Brain microvascular endothelial cell (primary cell): ENCODE results near the gene YIPF1.

Experiments used
- DNase-seq: peaks from one replicate; pipeline ENCODE4 v3.0.0-alpha.2; 2020
- H3K27ac ChIP-seq: fragments of 250-450 bp; sonication (Bioruptor Pico); 2 replicates; pipeline ENCODE4 v1.5.1; 2020; ENCODE audit warnings: mild to moderate bottlenecking, moderate library complexity
- H3K27me3 ChIP-seq: fragments of 250-450 bp; sonication (Bioruptor Pico); replicated peaks from 2 replicates; pipeline ENCODE4 v1.5.1; 2020; ENCODE audit warnings: mild to moderate bottlenecking
- H3K36me3 ChIP-seq: fragments of 250-450 bp; sonication (Bioruptor Pico); replicated peaks from 2 replicates; pipeline ENCODE4 v1.5.1; 2020; ENCODE audit warnings: mild to moderate bottlenecking
- H3K4me3 ChIP-seq: 2 replicates; pipeline ENCODE4 v1.5.1; 2011; ENCODE audit warnings: low read depth, mild to moderate bottlenecking, control low read depth, low read length, moderate library complexity
- CTCF ChIP-seq: IDR thresholded peaks from 2 replicates; pipeline ENCODE4 v1.5.1; 2011; ENCODE audit warnings: low read depth, mild to moderate bottlenecking, moderate library complexity, low read length, control low read depth, inconsistent platforms; ENCODE audit errors: missing control alignments
- in situ Hi-C: cut with HindIII; loops from 2 replicates; pipeline ENCODE4 v1.10.0; 2017; ENCODE audit warnings: low sequenced_read_pairs, low pct_ligation_motif_present

Gene YIPF1

DNA sequence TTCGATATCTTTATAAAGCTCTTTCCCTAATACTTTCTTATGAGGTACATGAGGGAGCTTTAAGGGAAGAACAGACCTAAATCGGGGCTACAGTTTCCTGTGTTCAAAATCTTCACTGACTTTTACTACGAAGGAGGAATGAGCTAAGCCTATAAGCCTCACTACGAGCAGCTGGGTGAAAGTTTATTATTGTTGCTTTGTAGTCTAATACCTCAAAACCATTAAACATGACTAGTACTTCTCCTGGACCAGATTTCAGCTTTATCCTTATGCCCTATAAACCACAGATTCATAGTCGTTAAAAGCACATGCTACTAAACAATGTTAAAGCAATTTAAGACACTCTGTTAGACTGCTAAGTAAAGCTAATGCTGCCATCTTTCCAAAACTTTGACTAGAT, 81.7 kb downstream of the YIPF1 start:
- no peak for TF ChIP-seq CTCF
- DNase-seq = no peak
- Histone ChIP-seq H3K36me3 (no peaks in the 10 kb centered on the region), H3K27ac (no peak overlapping the region), H3K27me3 (no peaks in the 10 kb centered on the region), H3K4me3 (no peak overlapping the region)
- in situ Hi-C loops = no loop called here

DNA sequence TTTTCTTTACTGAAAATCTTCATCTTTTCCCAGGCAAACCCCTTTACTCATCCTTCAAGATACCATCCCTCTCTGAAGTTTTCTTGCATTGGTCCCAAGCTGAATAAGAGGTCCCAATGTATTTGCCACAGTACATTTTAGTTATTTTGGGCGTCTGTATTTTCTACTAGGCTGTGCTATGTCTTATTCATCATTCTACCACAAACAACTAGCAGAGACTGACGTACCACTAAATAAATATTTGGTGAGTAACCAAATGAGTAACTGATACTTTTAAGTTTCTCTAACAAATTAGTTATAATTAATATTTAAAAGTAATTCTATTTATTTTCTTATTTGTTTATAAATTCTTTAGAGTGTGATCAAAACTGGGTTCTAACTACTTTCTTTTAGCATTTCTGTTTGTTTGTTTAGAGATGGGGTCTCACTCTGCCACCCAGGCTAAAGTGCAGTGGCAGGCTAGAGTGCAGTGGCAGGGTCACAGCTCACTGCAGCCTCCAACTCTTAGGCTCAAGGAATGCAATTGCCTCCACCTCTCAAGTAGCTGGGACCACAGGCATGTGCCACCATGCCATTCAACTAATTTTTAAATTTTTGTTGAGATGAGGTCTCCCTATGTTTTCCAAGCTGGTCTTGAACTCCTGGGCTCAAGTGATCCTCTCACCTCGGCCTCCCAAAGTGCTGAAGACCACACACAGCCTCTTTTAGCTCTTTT, 84.6 kb downstream of the YIPF1 start:
- no peak overlapping the region for H3K27ac ChIP-seq
- in situ Hi-C loops = no loop called here
- no peak overlapping the region for H3K4me3 ChIP-seq
- DNase-seq = no peak
- no peak for TF ChIP-seq CTCF
- H3K36me3 ChIP-seq = no peaks in the 10 kb centered on the region
- H3K27me3 ChIP-seq = no peaks in the 10 kb centered on the region

DNA sequence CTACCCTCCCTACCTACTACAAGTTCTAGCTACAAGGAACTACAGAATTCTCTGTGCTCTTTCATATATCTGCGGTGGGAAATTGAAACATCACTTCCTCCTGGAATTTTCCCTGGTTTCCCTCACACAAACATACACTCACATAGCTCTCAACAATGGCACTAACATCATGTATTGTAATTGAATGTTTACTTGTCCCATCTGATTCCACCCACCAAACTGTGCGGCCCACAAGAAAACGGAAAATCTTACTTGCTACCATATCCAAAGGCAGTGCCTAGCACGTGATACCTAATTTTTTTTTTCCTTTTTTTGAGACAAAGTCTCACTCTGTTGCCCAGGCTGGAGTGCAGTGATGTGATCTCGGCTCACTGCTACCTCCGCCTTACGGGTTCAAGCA, 85.4 kb downstream of the YIPF1 start:
- Histone ChIP-seq H3K4me3 (no peak overlapping the region), H3K27ac (no peak overlapping the region), H3K27me3 (no peaks in the 10 kb centered on the region), H3K36me3 (no peaks in the 10 kb centered on the region)
- DNase-seq = no peak
- no peak for TF ChIP-seq CTCF
- in situ Hi-C loops = no loop called here
